IMR-90 (cell line): ENCODE data around the gene PARG. TPM values are rescaled to one million over a fixed set of nuclear protein-coding genes. Genes with fewer than 3 reads are reported as not detected.

Experiments used
- ATAC-seq: fragments of 200-7000 bp; cut with Tn5 transposase; 2 replicates; pipeline ENCODE4 v1.9.1; 2020; ENCODE audit warnings: low read depth, mild to moderate bottlenecking, moderate library complexity
- BruUV-seq: library from RNA; stranded (reverse); fragments of 400-500 nt; replicated peaks from 2 replicates; lab custom pipeline; 2021; lab: Mats Ljungman, UMichigan
- CTCF ChIA-PET: fragments of 300-600 bp; formaldehyde crosslinking; extraction: SDS; loops from one replicate; lab custom pipeline; 2021; ENCODE audit warnings: antibody characterized with exemption; lab: Yijun Ruan, JAX
- POLR2A ChIA-PET: fragments of 300-600 bp; sonication (Branson Sonifier 250); formaldehyde crosslinking; loops from one replicate; lab custom pipeline; 2022; ENCODE audit warnings: antibody characterized with exemption; ENCODE audit not compliant: unreplicated experiment; lab: Charles Lee
- DNase-seq: peaks from one replicate; pipeline ENCODE4 v3.0.0; 2013
- H2AFZ ChIP-seq: replicated peaks from 2 replicates; pipeline ENCODE3; 2013; ENCODE audit warnings: low read length, mild to moderate bottlenecking; ENCODE audit not compliant: poor library complexity
- H2AK5ac ChIP-seq: 2 replicates; pipeline ENCODE4 v1.6.1; 2013; ENCODE audit warnings: low read depth, low read length, inconsistent platforms
- H2AK9ac ChIP-seq: replicated peaks from 2 replicates; pipeline ENCODE3; 2013; ENCODE audit warnings: mild to moderate bottlenecking, low read depth, low read length, moderate library complexity; ENCODE audit not compliant: poor library complexity
- H2BK120ac ChIP-seq: 2 replicates; pipeline ENCODE4 v1.6.1; 2013; ENCODE audit warnings: low read depth, low read length, inconsistent platforms
- H2BK15ac ChIP-seq: 3 replicates; pipeline ENCODE4 v1.6.1; 2013; ENCODE audit warnings: low read depth, low read length, inconsistent platforms
- H2BK20ac ChIP-seq: 2 replicates; pipeline ENCODE4 v1.6.1; 2013; ENCODE audit warnings: low read depth, mild to moderate bottlenecking, inconsistent platforms, low read length, moderate library complexity
- H2BK5ac ChIP-seq: 2 replicates; pipeline ENCODE4 v1.6.1; 2013; ENCODE audit warnings: mild to moderate bottlenecking, low read depth, low read length, inconsistent platforms; ENCODE audit not compliant: poor library complexity, severe bottlenecking
- H3K14ac ChIP-seq: replicated peaks from 2 replicates; pipeline ENCODE4 v1.6.1; 2013; ENCODE audit warnings: low read depth, low read length, inconsistent platforms
- H3K18ac ChIP-seq: 2 replicates; pipeline ENCODE4 v1.6.1; 2013; ENCODE audit warnings: low read depth, low read length, control low read depth
- H3K23ac ChIP-seq: 2 replicates; pipeline ENCODE4 v1.6.1; 2013; ENCODE audit warnings: low read depth, low read length, inconsistent platforms
- H3K27ac ChIP-seq: 2 replicates; pipeline ENCODE4 v1.5.1; 2013; ENCODE audit warnings: mild to moderate bottlenecking, control low read depth, low read length; ENCODE audit not compliant: insufficient read depth
- H3K27me3 ChIP-seq: 2 replicates; pipeline ENCODE4 v1.6.1; 2013; ENCODE audit warnings: low read length; ENCODE audit not compliant: control insufficient read depth, insufficient read depth
- H3K36me3 ChIP-seq: 2 replicates; pipeline ENCODE4 v1.6.1; 2013; ENCODE audit warnings: low read length, mixed read lengths; ENCODE audit not compliant: control insufficient read depth, insufficient read depth
- H3K4ac ChIP-seq: 2 replicates; pipeline ENCODE4 v1.6.1; 2013; ENCODE audit warnings: low read depth, low read length, inconsistent platforms
- H3K4me1 ChIP-seq: 2 replicates; pipeline ENCODE4 v1.6.1; 2013; ENCODE audit warnings: low read length, mixed read lengths; ENCODE audit not compliant: control insufficient read depth, insufficient read depth
- H3K4me2 ChIP-seq: 2 replicates; pipeline ENCODE4 v1.6.1; 2013; ENCODE audit warnings: low read depth, mild to moderate bottlenecking, control low read depth, low read length, moderate library complexity
- H3K4me3 ChIP-seq: 2 replicates; pipeline ENCODE4 v1.5.1; 2013; ENCODE audit warnings: low read depth, mild to moderate bottlenecking, control low read depth, low read length, moderate library complexity; ENCODE audit not compliant: insufficient read depth
- H3K56ac ChIP-seq: 2 replicates; pipeline ENCODE4 v1.6.1; 2013; ENCODE audit warnings: low read length, inconsistent platforms; ENCODE audit not compliant: insufficient read depth; ENCODE audit errors: extremely low read depth
- H3K79me1 ChIP-seq, 2 experiments: 2 replicates each; pipeline ENCODE4 v1.6.1; 2013; ENCODE audit warnings: low read length in 2 of 2, inconsistent platforms in 1 of 2, low read depth in 1 of 2
- H3K9ac ChIP-seq: 2 replicates; pipeline ENCODE4 v1.6.1; 2013; ENCODE audit warnings: low read depth, low read length, control low read depth
- H3K9me1 ChIP-seq: 2 replicates; pipeline ENCODE4 v1.6.1; 2013; ENCODE audit warnings: low read length, inconsistent platforms; ENCODE audit not compliant: insufficient read depth
- H3K9me3 ChIP-seq: 2 replicates; pipeline ENCODE4 v1.6.1; 2013; ENCODE audit warnings: low read length; ENCODE audit not compliant: control insufficient read depth, insufficient read depth
- H4K20me1 ChIP-seq: 2 replicates; pipeline ENCODE4 v1.6.1; 2013; ENCODE audit warnings: low read length, inconsistent platforms; ENCODE audit not compliant: insufficient read depth
- H4K5ac ChIP-seq: 2 replicates; pipeline ENCODE4 v1.6.1; 2013; ENCODE audit warnings: mild to moderate bottlenecking, low read depth, low read length, control low read depth
- H4K8ac ChIP-seq, 2 experiments: 2 replicates each; pipeline ENCODE4 v1.6.1; 2013; ENCODE audit warnings: low read depth in 2 of 2, low read length in 2 of 2, control low read depth in 1 of 2, inconsistent platforms in 1 of 2
- H4K91ac ChIP-seq: 2 replicates; pipeline ENCODE4 v1.6.1; 2013; ENCODE audit warnings: low read depth, low read length, inconsistent platforms; ENCODE audit not compliant: insufficient read depth
- BHLHE40 ChIP-seq: fragments of 150-350 bp; IDR thresholded peaks from 2 replicates; pipeline ENCODE4 v1.6.1; 2016; ENCODE audit warnings: mild to moderate bottlenecking, low read depth, low read length
- CEBPB ChIP-seq: IDR thresholded peaks from 2 replicates; pipeline ENCODE4 v1.6.1; 2012; ENCODE audit warnings: low read depth, low read length, improper control_type of control experiment
- CHD1 ChIP-seq: IDR thresholded peaks from 2 replicates; pipeline ENCODE4 v1.6.1; 2012; ENCODE audit warnings: low read depth, low read length, improper control_type of control experiment
- CTCF ChIP-seq: conservative IDR thresholded peaks from 2 replicates; pipeline ENCODE4 v1.5.1; 2012; ENCODE audit warnings: mild to moderate bottlenecking, low read depth, low read length, improper control_type of control experiment
- FOS ChIP-seq: fragments of 150-350 bp; IDR thresholded peaks from 2 replicates; pipeline ENCODE4 v1.6.1; 2016; ENCODE audit warnings: low read depth, low read length
- MAFK ChIP-seq: IDR thresholded peaks from 2 replicates; pipeline ENCODE4 v1.6.1; 2012; ENCODE audit warnings: low read depth, low read length, improper control_type of control experiment
- MAZ ChIP-seq: IDR thresholded peaks from 2 replicates; pipeline ENCODE4 v1.6.1; 2012; ENCODE audit warnings: low read depth, mild to moderate bottlenecking, low read length, improper control_type of control experiment, moderate library complexity, borderline replicate concordance
- MXI1 ChIP-seq: IDR thresholded peaks from 2 replicates; pipeline ENCODE4 v1.6.1; 2012; ENCODE audit warnings: low read depth, mild to moderate bottlenecking, low read length, moderate library complexity, borderline replicate concordance
- NFE2L2 ChIP-seq: fragments of 150-350 bp; IDR thresholded peaks from 2 replicates; pipeline ENCODE4 v1.6.1; 2016; ENCODE audit warnings: low read depth, mild to moderate bottlenecking, low read length
- POLR2A ChIP-seq: IDR thresholded peaks from 2 replicates; pipeline ENCODE4 v1.6.1; 2012; ENCODE audit warnings: mild to moderate bottlenecking, low read depth, low read length
- RAD21 ChIP-seq: IDR thresholded peaks from 2 replicates; pipeline ENCODE4 v1.6.1; 2012; ENCODE audit warnings: low read length, improper control_type of control experiment
- RCOR1 ChIP-seq: IDR thresholded peaks from 2 replicates; pipeline ENCODE4 v1.6.1; 2012; ENCODE audit warnings: mild to moderate bottlenecking, low read length, improper control_type of control experiment; ENCODE audit not compliant: insufficient replicate concordance
- RFX5 ChIP-seq: IDR thresholded peaks from 2 replicates; pipeline ENCODE4 v1.8.0; 2012; ENCODE audit warnings: low read depth, mild to moderate bottlenecking, low read length, moderate library complexity
- SMC3 ChIP-seq: fragments of 150-350 bp; IDR thresholded peaks from 2 replicates; pipeline ENCODE4 v1.6.1; 2016; ENCODE audit warnings: low read depth, mild to moderate bottlenecking, antibody characterized with exemption, low read length, moderate library complexity
- WGBS, 2 experiments: methylation state at CpG; one replicate each; pipeline versions ENCODE4 v1.1.5 to v1.1.7; 2013; ENCODE audit warnings: missing lambda C conversion rate in 2 of 2; ENCODE audit not compliant: insufficient read length in 1 of 2; ENCODE audit errors: extremely low coverage in 2 of 2; 5-methylcytosine and 5-hydroxymethylcytosine counted together
- dilution Hi-C: fragments of 300-500 bp; cut with HindIII; formaldehyde crosslinking; loops from one replicate; pipeline ENCODE4 v1.14.3; 2018; ENCODE audit warnings: low sequenced_read_pairs; ENCODE audit not compliant: unreplicated experiment
- in situ Hi-C: fragments of 300-500 bp; cut with MboI; formaldehyde crosslinking; loops from 3 replicates; pipeline ENCODE4 v1.14.3; 2019; ENCODE audit warnings: low sequenced_read_pairs, inconsistent platforms, mixed read lengths
- intact Hi-C: fragments of 100-400 bp; cut with micrococcal nuclease; formaldehyde crosslinking; loops from 2 replicates; pipeline ENCODE4 v1.10.0; 2022
- polyA plus RNA-seq, 3 experiments: library from polyadenylated mRNA; depleted of rRNA; stranded (reverse); fragments of >200 nt; gene quantifications; 2 replicates each; pipeline ENCODE4 v1.2.3, GENCODE V29; 2012; ENCODE audit warnings: low replicate concordance in 1 of 3
- total RNA-seq: library from RNA; depleted of rRNA; stranded (reverse); fragments of >200 nt; gene quantifications from 2 replicates; pipeline ENCODE4 v1.2.3, GENCODE V29; 2012
- TF ChIP-seq, protein P1 (sequence below): fragments of 150-350 bp; IDR thresholded peaks from 2 replicates; pipeline ENCODE4 v1.6.1; 2017; ENCODE audit warnings: mild to moderate bottlenecking, antibody characterized with exemption, low read length, low read depth
- TF ChIP-seq, protein P2 (sequence below): fragments of 150-350 bp; IDR thresholded peaks from 2 replicates; pipeline ENCODE4 v1.6.1; 2016; ENCODE audit warnings: low read depth, mild to moderate bottlenecking, low read length, moderate library complexity, borderline replicate concordance

PARG gene
- total and polyA plus RNA-seq, 2 of the 4 experiments (the other 2 are of a cell fraction): 8.6 to 24.4 TPM

GRCh38 chr10:49776851-49777250 lies 165.0 kb downstream of the PARG start:
- H3K23ac ChIP-seq: no peak overlapping the region
- BruUV-seq: no TSS peak
- H3K27ac ChIP-seq: no peak overlapping the region
- no peak overlapping the region for H3K9ac ChIP-seq
- H3K14ac ChIP-seq: no peak overlapping the region
- H3K4me3 ChIP-seq: no peak overlapping the region
- H3K4me1 ChIP-seq: no peaks in the 10 kb centered on the region
- H3K36me3 ChIP-seq: no peaks in the 10 kb centered on the region
- in situ Hi-C loops (no loop called here), intact Hi-C loops (no loop called here), dilution Hi-C loops (no loop called here)
- H3K4me2 ChIP-seq: no peak overlapping the region
- H4K91ac ChIP-seq: no peak overlapping the region
- H2BK120ac ChIP-seq: no peak overlapping the region
- H2AK5ac ChIP-seq: no peak overlapping the region
- H2BK5ac ChIP-seq: no peak overlapping the region
- no peaks in the 10 kb centered on the region for H4K20me1 ChIP-seq
- no peaks in the 10 kb centered on the region for H3K9me3 ChIP-seq
- no peaks in the 10 kb centered on the region for H3K9me1 ChIP-seq
- no peak overlapping the region for H4K8ac ChIP-seq
- H2BK15ac ChIP-seq: no peak overlapping the region
- ChIA-PET POLR2A (no interaction called here), CTCF (no interaction called here)
- ATAC-seq: no peak
- no peak overlapping the region for H3K56ac ChIP-seq
- no peak overlapping the region for H2BK20ac ChIP-seq
- H3K27me3 ChIP-seq: peaks cover 3% of the 10 kb centered on the region; the same call in 1 of the 2 replicates
- no peak overlapping the region for H2AFZ ChIP-seq
- no peak overlapping the region for H3K4ac ChIP-seq
- H2AK9ac ChIP-seq: no peak overlapping the region
- no peak overlapping the region for H3K18ac ChIP-seq
- no peak for TF ChIP-seq RAD21
- no peak for TF ChIP-seq SMC3
- TF ChIP-seq RFX5: no peak
- TF ChIP-seq RCOR1: no peak
- TF ChIP-seq CEBPB: no peak
- TF ChIP-seq CTCF: no peak
- no peak for TF ChIP-seq NFE2L2
- no peak for TF ChIP-seq MAZ
- TF ChIP-seq MXI1: no peak
- TF ChIP-seq, protein P1, sequence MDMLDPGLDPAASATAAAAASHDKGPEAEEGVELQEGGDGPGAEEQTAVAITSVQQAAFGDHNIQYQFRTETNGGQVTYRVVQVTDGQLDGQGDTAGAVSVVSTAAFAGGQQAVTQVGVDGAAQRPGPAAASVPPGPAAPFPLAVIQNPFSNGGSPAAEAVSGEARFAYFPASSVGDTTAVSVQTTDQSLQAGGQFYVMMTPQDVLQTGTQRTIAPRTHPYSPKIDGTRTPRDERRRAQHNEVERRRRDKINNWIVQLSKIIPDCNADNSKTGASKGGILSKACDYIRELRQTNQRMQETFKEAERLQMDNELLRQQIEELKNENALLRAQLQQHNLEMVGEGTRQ: no peak
- TF ChIP-seq CHD1: no peak
- TF ChIP-seq MAFK: no peak
- TF ChIP-seq BHLHE40: no peak
- no peak for TF ChIP-seq FOS
- TF ChIP-seq, protein P2, sequence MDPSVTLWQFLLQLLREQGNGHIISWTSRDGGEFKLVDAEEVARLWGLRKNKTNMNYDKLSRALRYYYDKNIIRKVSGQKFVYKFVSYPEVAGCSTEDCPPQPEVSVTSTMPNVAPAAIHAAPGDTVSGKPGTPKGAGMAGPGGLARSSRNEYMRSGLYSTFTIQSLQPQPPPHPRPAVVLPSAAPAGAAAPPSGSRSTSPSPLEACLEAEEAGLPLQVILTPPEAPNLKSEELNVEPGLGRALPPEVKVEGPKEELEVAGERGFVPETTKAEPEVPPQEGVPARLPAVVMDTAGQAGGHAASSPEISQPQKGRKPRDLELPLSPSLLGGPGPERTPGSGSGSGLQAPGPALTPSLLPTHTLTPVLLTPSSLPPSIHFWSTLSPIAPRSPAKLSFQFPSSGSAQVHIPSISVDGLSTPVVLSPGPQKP: no peak
- TF ChIP-seq POLR2A: no peak
- no peak for DNase-seq
- WGBS, 2 experiments: 38% methylated on average over 2 of the region's 4 CpGs; no CpG with 5 or more reads in 1 of the 2 experiments
- H4K5ac ChIP-seq: no peak overlapping the region
- no peaks in the 10 kb centered on the region for H3K79me1 ChIP-seq
